ENCODE data around the gene TREH. TPM values are rescaled to one million over a fixed set of nuclear protein-coding genes. Genes with fewer than 3 reads are reported as not detected.
A peak's percentile ranks its signal among the peaks of the same experiment; 100 is the strongest.

TREH gene
- total RNA-seq, 1 donor from 2014 or later: not detected

GRCh38 chr11:118696673-118697226, 17.3 kb upstream of the TREH start:
- Histone ChIP-seq H3K27me3 (ENCODE audit: control insufficient read depth, insufficient read depth, low read length) (no peaks in the 10 kb centered on the region), H3K4me3 (ENCODE audit: low read depth, low read length) (no peak overlapping the region), H3K36me3 (ENCODE audit: control insufficient read depth, insufficient read depth, low read length) (no peaks in the 10 kb centered on the region)
- no peak for TF ChIP-seq CTCF (IDR thresholded peaks at IDR 0.05; ENCODE audit: insufficient read depth, low read length, severe bottlenecking)
- DNase-seq (ENCODE audit: low read depth) (no peak), FAIRE-seq (no peak)

- no peak for DNase-seq (ENCODE audit: low read depth)
- Histone ChIP-seq H3K27me3 (ENCODE audit: control insufficient read depth, insufficient read depth, low read length) (no peaks in the 10 kb centered on the region), H3K36me3 (ENCODE audit: control insufficient read depth, insufficient read depth, low read length) (no peaks in the 10 kb centered on the region), H3K4me3 (ENCODE audit: low read depth, low read length) (no peak overlapping the region)
- FAIRE-seq: no peak
- TF ChIP-seq CTCF (IDR thresholded peaks at IDR 0.05; ENCODE audit: insufficient read depth, low read length, severe bottlenecking): no peak
Observed at GRCh38 chr11:118694771-118695170, 15.3 kb upstream of the TREH start.

- no peaks in the 10 kb centered on the region for H3K27me3 ChIP-seq (ENCODE audit: control insufficient read depth, insufficient read depth, low read length)
- TF ChIP-seq CTCF (IDR thresholded peaks at IDR 0.05; ENCODE audit: insufficient read depth, low read length, severe bottlenecking): no peak
- H3K4me3 ChIP-seq (ENCODE audit: low read depth, low read length): no peak overlapping the region
- DNase-seq (ENCODE audit: low read depth): no peak
- FAIRE-seq: no peak
- no peaks in the 10 kb centered on the region for H3K36me3 ChIP-seq (ENCODE audit: control insufficient read depth, insufficient read depth, low read length)
Observed at GRCh38 chr11:118694185-118694584, 14.7 kb upstream of the TREH start.

- FAIRE-seq (peak; percentile 60), DNase-seq (ENCODE audit: low read depth) (peak; percentile 97)
- Histone ChIP-seq H3K27me3 (ENCODE audit: control insufficient read depth, insufficient read depth, low read length) (no peaks in the 10 kb centered on the region), H3K4me3 (ENCODE audit: low read depth, low read length) (no peak overlapping the region), H3K36me3 (ENCODE audit: control insufficient read depth, insufficient read depth, low read length) (no peaks in the 10 kb centered on the region)
- TF ChIP-seq CTCF (IDR thresholded peaks at IDR 0.05; ENCODE audit: insufficient read depth, low read length, severe bottlenecking): no peak
Observed at GRCh38 chr11:118691926-118692830, 12.7 kb upstream of the TREH start.

- DNase-seq (ENCODE audit: low read depth) (no peak), FAIRE-seq (no peak)
- no peaks in the 10 kb centered on the region for H3K27me3 ChIP-seq (ENCODE audit: control insufficient read depth, insufficient read depth, low read length)
- H3K36me3 ChIP-seq (ENCODE audit: control insufficient read depth, insufficient read depth, low read length): no peaks in the 10 kb centered on the region
- no peak for TF ChIP-seq CTCF (IDR thresholded peaks at IDR 0.05; ENCODE audit: insufficient read depth, low read length, severe bottlenecking)
- no peak overlapping the region for H3K4me3 ChIP-seq (ENCODE audit: low read depth, low read length)
Observed at GRCh38 chr11:118690553-118691304, 11.3 kb upstream of the TREH start.

Measured in bronchial epithelial cell (primary cell).